AG08395 (cell line): ENCODE measurements around the gene GSN.

Source experiments
- DNase-seq: peaks from one replicate; pipeline ENCODE4 v3.0.0; 2012; ENCODE audit warnings: mixed read lengths, low spot score

GSN gene

DNA sequence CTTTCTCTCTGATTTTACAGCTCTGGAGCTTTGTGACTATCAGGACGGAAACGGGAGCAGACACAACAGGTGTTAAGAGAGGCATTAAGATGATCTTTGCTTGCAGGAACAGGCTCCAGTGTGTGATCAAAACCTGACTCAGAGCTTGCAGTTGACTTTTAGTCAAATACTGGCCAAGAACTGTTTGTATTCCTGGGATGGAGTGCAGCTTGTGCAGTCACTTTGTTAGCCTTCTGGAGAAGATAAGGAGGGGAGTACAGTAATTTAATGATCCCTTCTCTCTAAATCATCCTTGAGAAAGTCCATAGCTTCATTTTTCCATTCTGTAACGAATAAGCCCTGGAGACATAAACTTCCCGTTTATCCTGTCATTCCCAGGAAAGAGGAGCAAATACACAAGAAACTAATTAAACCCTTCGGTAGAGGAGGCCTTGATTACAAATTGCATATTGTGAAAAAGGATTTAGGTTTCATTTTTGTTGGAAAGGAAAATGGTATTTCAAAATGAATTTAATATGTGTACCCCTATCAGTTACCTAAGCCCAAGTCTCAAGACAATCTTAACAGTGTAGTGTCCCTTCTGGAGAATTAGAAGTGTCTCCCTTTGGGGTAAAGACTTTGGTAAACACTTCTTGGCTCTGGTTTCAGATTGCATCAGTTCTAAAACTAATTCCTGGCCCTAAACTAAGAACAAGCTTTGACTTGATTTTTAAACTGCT, 105.2 kb downstream of the GSN start:
- no peak for DNase-seq

DNA sequence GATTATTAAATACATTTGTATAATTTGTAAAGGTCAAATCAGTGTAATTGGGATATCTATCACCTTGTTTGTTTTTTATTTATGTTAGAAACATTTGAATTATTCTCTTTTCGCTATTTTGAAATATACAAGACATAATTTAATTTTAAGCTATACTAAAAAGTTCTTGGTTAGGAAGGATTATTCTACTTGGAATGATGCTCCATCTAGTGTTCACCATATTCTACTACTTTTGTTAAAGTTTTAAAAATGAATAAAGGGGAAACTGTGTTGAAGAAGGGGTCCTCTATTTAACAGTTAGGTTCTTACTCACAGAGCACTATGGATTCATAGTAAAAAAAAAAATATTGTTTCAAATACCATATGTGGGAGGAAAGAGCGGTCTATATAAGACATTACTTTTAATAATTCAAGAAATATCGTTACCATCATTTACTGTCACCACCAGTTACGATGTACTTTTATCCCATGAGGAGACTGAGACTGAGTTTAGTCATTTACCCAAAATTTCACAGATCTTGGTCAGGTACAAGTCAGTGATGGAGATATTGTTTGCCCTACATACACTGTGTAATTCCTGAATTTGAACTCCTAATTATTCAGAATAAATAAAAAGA, 108.4 kb downstream of the GSN start:
- peak; percentile 31 for DNase-seq

DNA sequence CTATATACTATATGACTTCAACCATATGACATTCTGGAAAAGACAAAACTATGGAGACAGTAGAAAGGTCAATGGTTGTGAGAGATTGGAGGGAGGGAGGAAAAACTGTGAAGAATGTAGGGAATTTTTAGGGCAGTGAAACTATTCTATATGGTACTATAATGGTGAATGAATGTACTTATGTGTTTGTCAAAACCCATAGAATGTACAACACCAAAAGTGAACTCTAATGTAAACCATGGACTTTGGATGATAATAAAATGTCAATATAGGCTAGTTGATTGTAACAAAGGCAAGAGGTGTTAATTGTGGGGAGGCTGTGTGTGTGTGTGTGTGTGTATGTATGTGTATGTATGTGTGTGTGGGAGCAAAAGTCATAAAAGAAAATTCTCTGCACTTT, 112.9 kb downstream of the GSN start:
- no peak for DNase-seq
